Loucy (cell line): Measurements from ENCODE around the gene TARBP2.

Experiments
- EZH2phosphoT487 ChIP-seq: fragments of 200-600 bp; IDR thresholded peaks from 2 replicates; pipeline ENCODE4 v1.6.1; 2018; ENCODE audit warnings: antibody characterized with exemption, mild to moderate bottlenecking, moderate library complexity, borderline replicate concordance
- TF ChIP-seq, protein P1 (sequence below): fragments of 200-600 bp; sonication (generic); conservative IDR thresholded peaks from 2 replicates; pipeline ENCODE4 v1.5.1; 2014; ENCODE audit warnings: mild to moderate bottlenecking, antibody characterized with exemption, low read length

DNA sequence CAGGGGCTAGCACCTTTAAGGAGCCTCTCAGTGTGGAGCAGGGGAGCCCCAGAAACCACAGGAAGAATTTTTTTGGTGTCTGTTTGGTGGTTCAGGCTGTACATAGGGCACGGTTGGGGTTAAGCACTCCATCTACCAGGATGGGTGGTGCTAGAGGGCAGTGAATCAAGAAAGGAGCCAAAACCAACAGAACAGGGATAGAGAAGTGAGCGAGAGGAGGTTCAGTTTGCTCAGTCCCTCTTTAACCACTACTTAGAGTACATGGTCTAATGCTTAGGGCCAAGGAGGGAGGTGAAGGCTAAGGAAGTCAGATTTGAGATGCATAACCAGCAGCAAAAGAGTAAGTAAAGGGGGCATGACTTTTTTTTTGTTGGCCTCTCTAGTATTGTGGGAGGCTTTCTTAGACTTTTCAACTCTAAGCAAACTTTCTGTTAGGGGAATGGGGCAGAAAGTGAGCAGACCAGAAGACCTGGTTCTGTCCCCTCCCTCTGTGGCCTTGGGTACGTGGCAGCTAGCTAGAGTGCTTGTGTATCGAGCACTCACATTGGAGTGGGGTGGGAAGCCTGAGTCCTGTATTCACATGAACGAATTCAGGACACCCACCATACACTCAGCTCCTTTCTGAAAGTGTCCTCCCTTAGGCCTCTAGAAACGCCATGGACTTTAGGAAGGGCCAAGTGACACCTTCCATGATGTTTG lies 12.8 kb downstream of the TARBP2 start:
- TF ChIP-seq, protein P1, sequence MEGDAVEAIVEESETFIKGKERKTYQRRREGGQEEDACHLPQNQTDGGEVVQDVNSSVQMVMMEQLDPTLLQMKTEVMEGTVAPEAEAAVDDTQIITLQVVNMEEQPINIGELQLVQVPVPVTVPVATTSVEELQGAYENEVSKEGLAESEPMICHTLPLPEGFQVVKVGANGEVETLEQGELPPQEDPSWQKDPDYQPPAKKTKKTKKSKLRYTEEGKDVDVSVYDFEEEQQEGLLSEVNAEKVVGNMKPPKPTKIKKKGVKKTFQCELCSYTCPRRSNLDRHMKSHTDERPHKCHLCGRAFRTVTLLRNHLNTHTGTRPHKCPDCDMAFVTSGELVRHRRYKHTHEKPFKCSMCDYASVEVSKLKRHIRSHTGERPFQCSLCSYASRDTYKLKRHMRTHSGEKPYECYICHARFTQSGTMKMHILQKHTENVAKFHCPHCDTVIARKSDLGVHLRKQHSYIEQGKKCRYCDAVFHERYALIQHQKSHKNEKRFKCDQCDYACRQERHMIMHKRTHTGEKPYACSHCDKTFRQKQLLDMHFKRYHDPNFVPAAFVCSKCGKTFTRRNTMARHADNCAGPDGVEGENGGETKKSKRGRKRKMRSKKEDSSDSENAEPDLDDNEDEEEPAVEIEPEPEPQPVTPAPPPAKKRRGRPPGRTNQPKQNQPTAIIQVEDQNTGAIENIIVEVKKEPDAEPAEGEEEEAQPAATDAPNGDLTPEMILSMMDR: no peak
- no peak for TF ChIP-seq EZH2phosphoT487
